Right lung (tissue), 5 donors: ENCODE data around the gene PIP4K2C. TPM values are rescaled to one million over a fixed set of nuclear protein-coding genes. Genes with fewer than 3 reads are reported as not detected.
"Not testable (repeated sequence)": the region's sequence is repeated elsewhere in the genome, so short reads cannot be mapped to it uniquely, and the experiment has no call there.

ENCODE experiments used
- DNase-seq, 2 donors: peaks; one replicate each; pipeline ENCODE4 v3.0.0-alpha.2; 2013
- polyA plus RNA-seq, 5 donors: library from polyadenylated mRNA; unstranded; fragments of 120-200 nt; gene quantifications; one replicate each; pipeline versions ENCODE4 v1.2.1 to v1.2.3, GENCODE V29; 2013; ENCODE audit warnings: inconsistent platforms in 1 of 5, low replicate concordance in 1 of 5; ENCODE audit not compliant: insufficient read length in 5 of 5, insufficient read depth in 1 of 5

Gene PIP4K2C
- polyA plus RNA-seq, 5 donors = 18.1 to 22.8 (median 20.1) TPM

- DNase-seq = no peak
These were observed 18.2 kb downstream of the PIP4K2C start for GRCh38 chr12:57609101-57609780.

- DNase-seq = peak in 1 of 2 donors; percentile 36
These were observed 19.0 kb downstream of the PIP4K2C start for GRCh38 chr12:57609781-57610553.

GRCh38 chr12:57610554-57611107 is 19.6 kb downstream of the PIP4K2C start:
- peak in 1 of 2 donors; percentile 41 for DNase-seq

DNA sequence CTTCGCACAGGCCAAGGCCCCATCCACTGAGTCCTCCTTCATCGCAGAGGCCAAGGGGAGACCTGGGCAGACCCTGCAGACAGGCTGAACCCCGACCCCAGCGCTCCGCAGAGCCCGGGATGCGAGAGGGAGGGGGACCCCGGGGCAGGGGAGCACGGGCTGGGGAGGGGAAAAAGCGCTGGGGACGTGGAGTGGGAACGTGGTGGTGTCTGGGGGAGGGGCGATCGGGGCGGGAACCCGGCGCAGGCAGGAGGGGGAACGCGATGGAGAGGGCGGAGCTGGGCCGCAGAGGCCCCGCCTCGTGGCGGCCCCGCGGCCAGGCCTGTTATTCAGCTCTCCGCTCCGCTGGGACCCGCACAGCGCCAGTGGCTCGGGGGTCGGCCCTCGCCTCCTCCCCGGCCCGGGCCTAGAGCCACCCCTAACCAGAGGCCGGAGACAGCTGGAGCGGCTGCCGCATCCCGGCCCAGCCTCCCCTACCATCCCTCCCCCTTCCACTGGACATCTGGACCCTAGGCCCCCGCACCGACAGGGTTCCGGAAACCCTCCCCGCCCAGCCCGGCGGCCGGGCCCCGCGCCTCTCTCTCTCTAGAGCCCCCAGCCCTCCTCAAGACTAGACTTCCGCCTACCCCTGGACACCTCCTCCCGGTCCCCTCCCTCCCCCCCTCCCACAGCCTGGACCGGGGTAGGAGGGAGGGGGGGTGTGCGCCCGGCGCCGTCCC is 20.3 kb downstream of the PIP4K2C start, which contains the start of gene ARHGEF25:
ARHGEF25 (plus strand) TSS at position 328 of the 719 bp plus-strand sequence. CDS start 460 bp downstream, outside the sequence.
- DNase-seq = peak; percentile 73 to 78

DNA sequence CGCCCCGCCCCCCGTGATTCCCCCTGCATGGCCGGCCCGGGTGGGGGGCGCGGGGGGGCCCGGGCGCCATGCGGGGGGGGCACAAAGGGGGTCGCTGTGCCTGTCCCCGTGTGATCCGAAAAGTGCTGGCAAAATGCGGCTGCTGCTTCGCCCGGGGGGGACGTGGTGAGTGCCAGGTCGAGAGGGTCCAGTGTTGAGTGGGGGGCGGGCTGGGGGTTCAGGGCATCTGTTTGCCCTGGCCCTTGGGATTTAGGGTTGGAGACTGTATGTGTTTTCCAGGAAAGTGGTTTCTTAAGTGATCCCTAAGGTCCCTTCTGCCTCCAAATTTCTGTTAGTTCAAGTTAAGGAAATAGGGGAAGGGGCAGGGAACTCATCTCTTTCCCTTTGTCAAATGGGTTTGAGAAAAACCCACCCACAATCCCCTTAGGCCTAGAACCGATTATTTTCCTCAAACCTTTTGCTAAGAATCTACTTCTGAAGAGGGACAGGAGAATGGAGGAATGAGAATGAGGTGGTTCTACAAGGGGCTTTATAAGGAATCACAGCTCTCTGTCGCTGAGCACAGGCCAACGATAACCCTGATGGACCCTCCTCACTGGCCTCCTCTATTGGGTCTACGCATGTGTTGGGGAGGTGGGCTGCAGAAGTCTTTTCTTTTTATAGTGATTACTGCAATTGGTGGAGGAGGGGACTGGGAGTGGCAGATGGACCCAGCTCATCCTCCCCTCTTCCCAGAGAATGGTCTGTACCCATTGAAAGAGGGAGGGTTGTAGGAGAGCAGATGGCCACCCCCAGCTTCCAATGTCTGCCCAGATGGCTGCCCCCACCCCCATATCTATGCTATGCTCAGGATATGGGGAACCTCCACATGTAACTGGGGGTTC is 21.1 kb downstream of the PIP4K2C start:
- DNase-seq = no peak

- no peak for DNase-seq
These were observed 21.9 kb downstream of the PIP4K2C start for GRCh38 chr12:57612711-57613426.

DNA sequence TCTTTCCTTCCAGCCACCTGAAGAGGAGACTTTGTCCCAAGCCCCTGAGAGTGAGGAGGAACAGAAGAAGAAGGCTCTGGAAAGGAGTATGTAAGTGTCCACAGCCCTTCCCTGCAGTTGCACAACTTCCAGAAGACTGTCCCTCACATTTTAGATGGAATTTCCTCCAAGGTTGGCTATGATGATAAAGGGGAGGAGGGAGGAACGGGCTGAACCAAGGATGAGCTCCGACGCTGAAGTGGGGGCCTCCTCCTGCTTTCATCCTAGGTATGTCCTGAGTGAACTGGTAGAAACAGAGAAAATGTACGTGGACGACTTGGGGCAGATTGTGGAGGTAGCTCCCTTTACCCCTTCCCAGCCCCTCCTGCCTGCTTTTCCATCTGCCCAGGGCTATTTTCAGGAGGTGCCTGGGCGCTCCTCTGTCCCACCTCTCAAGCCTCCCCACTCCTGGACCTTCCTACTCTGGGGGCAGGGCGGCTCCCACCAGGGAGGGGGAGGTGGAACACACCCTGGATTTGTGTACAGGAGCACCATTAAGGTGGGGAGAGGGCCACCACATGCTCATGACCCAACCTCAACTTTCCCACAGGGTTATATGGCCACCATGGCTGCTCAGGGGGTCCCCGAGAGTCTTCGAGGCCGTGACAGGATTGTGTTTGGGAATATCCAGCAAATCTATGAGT is 22.6 kb downstream of the PIP4K2C start:
- no peak for DNase-seq

GRCh38 chr12:57614178-57614947 is 23.4 kb downstream of the PIP4K2C start:
- no peak for DNase-seq

DNA sequence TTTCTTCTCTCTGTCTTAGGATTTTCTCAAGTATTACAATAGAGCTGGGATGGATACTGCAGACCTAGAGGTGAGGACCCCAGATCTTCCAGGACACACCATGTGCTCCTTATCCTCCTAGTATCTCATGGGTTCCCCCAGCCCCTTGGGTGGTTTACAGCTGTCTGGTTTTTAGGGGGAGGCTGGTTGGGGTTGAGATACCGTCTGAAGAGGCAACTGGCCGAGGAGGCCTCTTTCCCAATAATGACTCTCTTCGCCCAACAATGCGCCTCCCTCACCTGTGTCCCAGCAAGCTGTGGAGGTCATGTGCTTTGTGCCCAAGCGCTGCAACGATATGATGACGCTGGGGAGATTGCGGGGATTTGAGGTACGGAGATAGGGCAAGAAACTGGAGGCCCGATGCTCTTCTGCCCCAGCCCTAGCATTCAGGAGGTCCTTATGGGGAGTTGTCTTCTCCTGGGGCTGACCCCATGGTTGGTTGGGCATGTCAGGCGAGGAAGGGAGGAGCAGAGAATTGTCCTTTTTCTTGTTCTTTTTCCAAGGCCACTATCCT is 24.0 kb downstream of the PIP4K2C start:
- no peak for DNase-seq

- DNase-seq = no peak
These were observed 24.6 kb downstream of the PIP4K2C start for GRCh38 chr12:57615637-57616036.

- DNase-seq = no peak
These were observed 25.6 kb downstream of the PIP4K2C start for GRCh38 chr12:57616383-57617101.

- no peak for DNase-seq
These were observed 26.9 kb downstream of the PIP4K2C start for GRCh38 chr12:57617942-57618341.

GRCh38 chr12:57618431-57618830 is 27.4 kb downstream of the PIP4K2C start:
- not testable (repeated sequence) for DNase-seq

GRCh38 chr12:57618966-57619433 is 28.0 kb downstream of the PIP4K2C start:
- DNase-seq = no peak

GRCh38 chr12:57619434-57620244 is 28.6 kb downstream of the PIP4K2C start:
- no peak for DNase-seq

DNA sequence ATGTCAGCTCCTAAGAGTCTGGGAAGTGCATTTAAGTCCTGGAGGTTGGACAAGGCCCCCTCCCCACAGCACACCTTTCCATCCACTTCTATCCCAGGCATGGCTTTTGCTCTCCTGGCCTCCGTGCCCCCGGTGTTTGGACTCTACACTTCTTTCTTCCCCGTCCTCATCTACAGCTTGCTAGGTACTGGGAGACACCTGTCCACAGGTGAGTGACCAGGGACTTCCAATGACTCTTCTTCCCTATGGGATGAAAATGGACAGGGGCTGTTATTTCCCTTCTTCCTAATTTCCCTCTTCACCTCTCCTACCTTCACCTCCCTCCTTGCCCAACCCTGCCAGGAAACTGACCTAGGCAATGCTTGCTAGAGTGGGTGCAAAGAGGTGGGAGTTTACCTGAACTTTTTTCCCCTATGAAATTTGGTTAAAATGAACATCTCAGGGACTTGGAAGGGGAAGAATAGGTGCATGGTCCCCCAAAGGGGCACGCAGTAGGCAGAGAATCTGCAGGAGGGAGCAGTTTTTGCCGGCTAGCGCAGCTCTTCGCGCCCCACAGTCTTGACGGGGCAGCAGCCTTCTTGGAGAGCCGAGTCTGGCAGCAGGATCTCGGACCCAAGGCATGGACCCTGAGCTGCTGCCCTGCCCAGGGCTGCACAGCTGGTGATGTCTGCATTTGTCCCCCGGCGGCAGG is 29.4 kb downstream of the PIP4K2C start:
- DNase-seq = no peak
